GM21390 (cell line): ENCODE data around the gene SMYD3.
"Not testable (repeated sequence)": the region's sequence is repeated elsewhere in the genome, so short reads cannot be mapped to it uniquely, and the experiment has no call there.

ENCODE experiments used
- ATAC-seq: cut with Tn5 transposase; IDR thresholded peaks from one replicate; pipeline ENCODE4 v1.9.1; 2021; ENCODE audit not compliant: unreplicated experiment

SMYD3 gene

GRCh38 chr1:245714027-245714426, 793.1 kb downstream of the SMYD3 start:
- ATAC-seq: not testable (repeated sequence)

DNA sequence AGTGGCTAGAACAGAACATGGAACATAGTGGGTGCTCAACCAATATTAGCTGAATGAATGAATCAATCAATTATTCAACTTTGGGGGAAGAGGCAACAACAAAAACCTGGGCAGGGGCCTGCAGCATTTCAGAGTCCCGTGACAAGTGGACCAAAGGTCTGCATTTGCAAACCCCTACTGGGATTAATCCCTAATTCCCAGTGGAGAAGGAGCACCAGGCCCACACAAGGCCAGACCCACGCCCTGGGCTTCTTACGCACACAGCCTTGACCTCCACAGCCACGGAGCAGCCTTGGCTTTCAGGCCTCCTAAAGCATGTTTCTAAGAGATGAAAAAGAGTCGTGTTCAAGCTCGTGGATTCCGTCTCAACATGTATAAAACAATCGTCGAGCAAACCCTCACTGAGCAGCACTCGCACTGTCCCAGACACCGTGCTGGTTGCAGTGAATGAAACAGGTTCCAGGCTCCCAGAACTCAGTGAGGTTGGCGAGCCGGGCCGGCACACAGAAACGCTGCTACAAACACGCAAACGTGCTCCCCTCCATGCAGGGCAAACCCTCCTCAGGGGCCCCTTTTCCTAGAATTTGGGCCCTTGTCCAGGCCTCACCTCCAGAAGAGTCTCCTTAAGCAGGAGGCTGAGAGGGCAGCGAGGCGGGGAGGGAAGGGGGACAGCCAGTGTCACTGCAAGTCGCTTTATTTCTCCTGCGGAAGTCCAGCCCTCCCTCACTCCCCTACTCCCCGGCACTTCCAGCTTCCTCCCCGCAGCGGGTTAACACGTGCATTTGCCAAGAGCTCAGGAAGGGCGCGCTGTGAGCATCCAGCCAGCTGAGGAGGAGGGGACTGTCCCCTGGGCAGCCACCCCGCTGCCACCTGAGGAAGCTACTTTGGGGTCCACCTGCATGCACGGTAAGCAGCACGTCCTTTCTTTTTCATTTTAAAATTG, 795.8 kb downstream of the SMYD3 start:
- no peak for ATAC-seq

- no peak for ATAC-seq
These were observed 799.1 kb downstream of the SMYD3 start for GRCh38 chr1:245707941-245708340.

- no peak for ATAC-seq
These were observed 802.3 kb downstream of the SMYD3 start for GRCh38 chr1:245704765-245705164.

DNA sequence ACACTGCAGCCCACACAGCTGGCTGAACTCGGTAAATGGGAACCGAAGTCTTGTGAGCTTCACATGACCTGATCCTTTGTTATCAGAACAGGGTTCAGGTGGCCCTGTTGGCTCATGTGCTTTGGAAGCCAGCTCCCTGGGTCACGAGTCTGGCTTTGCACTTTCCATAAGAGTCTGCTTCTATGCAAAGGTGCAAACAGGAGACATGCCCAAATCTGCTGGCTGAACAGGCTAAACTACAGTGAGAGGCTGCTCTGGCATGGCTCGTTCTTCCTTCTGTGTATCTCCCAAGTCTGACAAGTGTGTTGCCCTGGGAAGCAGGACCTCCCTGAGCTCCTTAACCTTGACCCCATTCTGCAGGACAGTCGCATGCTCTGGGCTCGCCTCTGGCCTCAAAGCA, 802.7 kb downstream of the SMYD3 start:
- ATAC-seq: no peak

- no peak for ATAC-seq
These were observed 804.7 kb downstream of the SMYD3 start for GRCh38 chr1:245702346-245702745.

DNA sequence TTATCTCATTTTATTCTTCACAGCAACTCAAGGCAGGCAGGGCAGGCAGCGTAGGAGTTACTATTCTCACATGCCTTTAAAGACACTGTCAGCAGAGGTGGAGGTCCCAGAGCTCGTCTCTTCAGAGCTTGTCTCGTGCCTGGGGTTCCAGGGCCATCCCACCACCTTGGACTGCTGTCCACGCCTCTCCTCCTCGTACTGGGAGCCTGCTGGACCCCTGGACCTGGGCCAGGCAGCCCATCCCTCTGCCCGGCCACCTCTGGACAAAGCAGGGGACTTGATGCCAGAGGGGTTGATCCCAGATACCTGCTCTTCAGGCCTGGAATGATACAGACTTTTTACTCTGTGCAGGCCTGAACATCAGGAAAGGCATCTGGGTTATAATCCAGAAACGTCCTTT, 805.4 kb downstream of the SMYD3 start:
- ATAC-seq: no peak

DNA sequence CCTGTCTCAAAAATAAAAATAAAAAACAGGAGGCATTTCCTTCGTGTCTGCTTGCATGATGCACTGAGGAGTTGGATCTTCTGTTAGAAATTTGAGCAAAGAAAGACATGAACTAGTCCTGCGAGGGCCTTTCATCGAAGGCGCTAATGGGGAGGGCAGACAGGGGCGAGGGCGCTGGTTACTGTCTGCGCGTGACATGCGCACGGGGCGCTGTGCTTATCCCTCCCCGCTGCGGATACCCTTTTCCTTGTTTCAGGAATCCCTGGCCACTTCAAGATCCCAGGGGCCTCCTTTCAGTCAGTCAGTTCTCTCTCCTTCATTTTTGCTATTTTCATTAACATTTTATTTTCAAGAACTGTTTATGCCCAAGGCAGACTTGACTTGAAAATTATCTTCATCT, 806.4 kb downstream of the SMYD3 start:
- ATAC-seq: no peak
